GM21381 (cell line): ENCODE data around the gene MRPL23.

ENCODE experiments used
- ATAC-seq: cut with Tn5 transposase; IDR thresholded peaks from one replicate; pipeline ENCODE4 v1.9.1; 2021; ENCODE audit warnings: mild to moderate bottlenecking, moderate library complexity; ENCODE audit not compliant: unreplicated experiment

Gene MRPL23

GRCh38 chr11:1946812-1947484 lies at the start of gene MRPL23:
Gene MRPL23, plus strand, starts transcription at chr11:1947332. Its CDS starts 31 bp downstream, at chr11:1947363.
- peak; percentile 61 for ATAC-seq

- ATAC-seq = no peak
These were observed 48.0 kb upstream of the MRPL23 start for GRCh38 chr11:1899090-1899489.

- no peak for ATAC-seq
These were observed 47.4 kb upstream of the MRPL23 start for GRCh38 chr11:1899686-1900085.

- ATAC-seq = no peak
These were observed 41.0 kb upstream of the MRPL23 start for GRCh38 chr11:1906181-1906580.

GRCh38 chr11:1906611-1907423 lies 40.3 kb upstream of the MRPL23 start:
- no peak for ATAC-seq

- ATAC-seq = no peak
These were observed 38.5 kb upstream of the MRPL23 start for GRCh38 chr11:1908618-1909017.

- no peak for ATAC-seq
These were observed 37.6 kb upstream of the MRPL23 start for GRCh38 chr11:1909524-1909923.

GRCh38 chr11:1912289-1912878 lies 34.7 kb upstream of the MRPL23 start:
- no peak for ATAC-seq

GRCh38 chr11:1913271-1914060 lies 33.7 kb upstream of the MRPL23 start:
- ATAC-seq = no peak

GRCh38 chr11:1915795-1916131 lies 31.4 kb upstream of the MRPL23 start:
- ATAC-seq = no peak

- ATAC-seq = no peak
These were observed 30.8 kb upstream of the MRPL23 start for GRCh38 chr11:1916132-1916985.

- no peak for ATAC-seq
These were observed 30.1 kb upstream of the MRPL23 start for GRCh38 chr11:1916986-1917522.

- no peak for ATAC-seq
These were observed 29.4 kb upstream of the MRPL23 start for GRCh38 chr11:1917523-1918435.

GRCh38 chr11:1918436-1919315 lies 28.5 kb upstream of the MRPL23 start:
- ATAC-seq = no peak

- ATAC-seq = no peak
These were observed 27.6 kb upstream of the MRPL23 start, which contains the start of gene TNNT3 for GRCh38 chr11:1919391-1920127. Gene TNNT3, plus strand, starts transcription at chr11:1919703. Its CDS starts 3,172 bp downstream, at chr11:1922875.

- no peak for ATAC-seq
These were observed 26.8 kb upstream of the MRPL23 start for GRCh38 chr11:1920128-1920908.
